Activated B cell treated with CpG ODN at 0.5 μM for 24 hours (primary cell): ENCODE measurements around the gene SERPINB5. TPM values are rescaled to one million over a fixed set of nuclear protein-coding genes. Genes with fewer than 3 reads are reported as not detected.

Source experiments
- ATAC-seq: fragments of 200-7000 bp; cut with Tn5 transposase; one replicate; pipeline ENCODE4 v1.10.0; 2021; ENCODE audit warnings: low read depth, mild to moderate bottlenecking, moderate library complexity
- CTCF ChIA-PET: fragments of 350-600 bp; sonication (Branson Sonifier 250); formaldehyde crosslinking; loops from one replicate; lab custom pipeline; 2021; ENCODE audit warnings: antibody characterized with exemption; lab: Charles Lee
- POLR2A ChIA-PET: fragments of 350-600 bp; sonication (Branson Sonifier 250); formaldehyde crosslinking; loops from one replicate; lab custom pipeline; 2021; ENCODE audit warnings: antibody characterized with exemption; lab: Charles Lee
- DNase-seq: peaks from one replicate; pipeline ENCODE4 v3.0.0; 2022
- H3K27ac Mint-ChIP-seq: one replicate; pipeline ENCODE4 v1.8.0; 2020; ENCODE audit warnings: mixed read lengths
- H3K27me3 Mint-ChIP-seq: one replicate; pipeline ENCODE4 v1.8.0; 2021; ENCODE audit warnings: mixed read lengths
- H3K36me3 Mint-ChIP-seq: one replicate; pipeline ENCODE4 v1.8.0; 2021; ENCODE audit warnings: low read depth, mixed read lengths
- H3K4me1 Mint-ChIP-seq: one replicate; pipeline ENCODE4 v1.8.0; 2021; ENCODE audit warnings: mixed read lengths
- H3K4me3 Mint-ChIP-seq: one replicate; pipeline ENCODE4 v1.8.0; 2020; ENCODE audit warnings: mild to moderate bottlenecking, mixed read lengths
- H3K9me3 Mint-ChIP-seq: one replicate; pipeline ENCODE4 v1.8.0; 2020; ENCODE audit warnings: mixed read lengths
- CTCF ChIP-seq: fragments of 200-600 bp; IDR thresholded peaks from one replicate; pipeline ENCODE4 v1.8.0; 2022; ENCODE audit warnings: antibody characterized with exemption, mild to moderate bottlenecking
- intact Hi-C: fragments of 100-400 bp; cut with micrococcal nuclease; formaldehyde crosslinking; loops from one replicate; pipeline ENCODE4 v1.15.1; 2024
- total RNA-seq: library from RNA; stranded (reverse); gene quantifications from 2 replicates; pipeline ENCODE4 v1.2.3, GENCODE V29; 2022

The SERPINB5 gene
- total RNA-seq, 1 donor from 2014 or later: not detected

GRCh38 chr18:63505566-63506335 is 29.0 kb downstream of the SERPINB5 start:
- Mint-ChIP-seq H3K4me1 (no peaks in the 10 kb centered on the region), H3K27ac (no peak overlapping the region), H3K36me3 (no peaks in the 10 kb centered on the region), H3K27me3 (peaks cover 25% of the 10 kb centered on the region), H3K4me3 (no peak overlapping the region), H3K9me3 (no peaks in the 10 kb centered on the region)
- TF ChIP-seq CTCF: no peak
- ChIA-PET CTCF (interaction anchor here (1.3 to 2.2 kb wide), 3 partner anchors 9 to 430 kb away, joined by 4 to 7 read pairs (median 4); no protein-coding TSS in a partner anchor), POLR2A (no interaction called here)
- intact Hi-C loops: no loop called here
- ATAC-seq (no peak), DNase-seq (no peak)

- intact Hi-C loops: no loop called here
Measured at GRCh38 chr18:63506336-63506646, 29.5 kb downstream of the SERPINB5 start.

GRCh38 chr18:63508596-63508995 is 31.8 kb downstream of the SERPINB5 start:
- Mint-ChIP-seq H3K4me1 (no peaks in the 10 kb centered on the region), H3K27ac (no peak overlapping the region), H3K4me3 (no peak overlapping the region), H3K36me3 (no peaks in the 10 kb centered on the region), H3K27me3 (peaks cover 22% of the 10 kb centered on the region), H3K9me3 (no peaks in the 10 kb centered on the region)
- TF ChIP-seq CTCF: no peak
- ChIA-PET POLR2A (no interaction called here), CTCF (interaction anchor here (1.2 kb wide), 1 partner anchor 10 kb away, joined by 5 read pairs; no protein-coding TSS in a partner anchor)
- ATAC-seq (no peak), DNase-seq (no peak)
- intact Hi-C loops: no loop called here

More at GRCh38 chr18:63506336-63506646, 29.5 kb downstream of the SERPINB5 start:
- DNase-seq (no peak), ATAC-seq (no peak)
- Mint-ChIP-seq H3K27me3 (peaks cover 25% of the 10 kb centered on the region), H3K9me3 (no peaks in the 10 kb centered on the region), H3K27ac (no peak overlapping the region), H3K4me3 (no peak overlapping the region), H3K36me3 (no peaks in the 10 kb centered on the region), H3K4me1 (no peaks in the 10 kb centered on the region)
- POLR2A ChIA-PET: no interaction called here
- CTCF ChIA-PET: interaction anchor here (1.3 to 2.2 kb wide), 3 partner anchors 8 to 430 kb away, joined by 4 to 7 read pairs (median 4); no protein-coding TSS in a partner anchor
- TF ChIP-seq CTCF: no peak

GRCh38 chr18:63511285-63511684 is 34.5 kb downstream of the SERPINB5 start:
- no peak for DNase-seq
- no peaks in the 10 kb centered on the region for H3K4me1 Mint-ChIP-seq
- H3K4me3 Mint-ChIP-seq: no peak overlapping the region
- H3K27me3 Mint-ChIP-seq: peaks cover 11% of the 10 kb centered on the region
- H3K27ac Mint-ChIP-seq: no peak overlapping the region
- ChIA-PET POLR2A (no interaction called here), CTCF (interaction anchor here (0.8 to 1.2 kb wide), 3 partner anchors 9 to 495 kb away, joined by 3 to 5 read pairs (median 3); no protein-coding TSS in a partner anchor)
- H3K36me3 Mint-ChIP-seq: no peaks in the 10 kb centered on the region
- ATAC-seq: no peak
- H3K9me3 Mint-ChIP-seq: no peaks in the 10 kb centered on the region
- no peak for TF ChIP-seq CTCF
- intact Hi-C loops: no loop called here

- intact Hi-C loops: no loop called here
- TF ChIP-seq CTCF: no peak
Measured at GRCh38 chr18:63514326-63514725, 37.6 kb downstream of the SERPINB5 start.

More at GRCh38 chr18:63514326-63514725, 37.6 kb downstream of the SERPINB5 start:
- CTCF ChIA-PET: interaction anchor here (0.7 kb wide), 1 partner anchor 8 kb away, joined by 4 read pairs; no protein-coding TSS in a partner anchor
- DNase-seq (no peak), ATAC-seq (no peak)
- H3K4me3 Mint-ChIP-seq: no peak overlapping the region
- peaks cover 8% of the 10 kb centered on the region for H3K27me3 Mint-ChIP-seq
- no peaks in the 10 kb centered on the region for H3K36me3 Mint-ChIP-seq
- no peaks in the 10 kb centered on the region for H3K9me3 Mint-ChIP-seq
- peaks cover 3% of the 10 kb centered on the region for H3K4me1 Mint-ChIP-seq
- no peak overlapping the region for H3K27ac Mint-ChIP-seq
- POLR2A ChIA-PET: no interaction called here
